GM12878 (cell line): ENCODE measurements around the gene PHACTR1. TPM values are rescaled to one million over a fixed set of nuclear protein-coding genes. Genes with fewer than 3 reads are reported as not detected.

Experiments used
- ATAC-seq: fragments of 200-7000 bp; cut with Tn5 transposase; 3 replicates; pipeline ENCODE4 v1.9.1; 2020; ENCODE audit warnings: mild to moderate bottlenecking, moderate library complexity
- BruUV-seq: library from RNA; stranded (reverse); fragments of 400-500 nt; replicated peaks from 2 replicates; lab custom pipeline; 2021; lab: Mats Ljungman, UMichigan
- CTCF ChIA-PET: fragments of 300-600 bp; sonication (Branson Sonifier 250); formaldehyde crosslinking; extraction: SDS; loops from one replicate; lab custom pipeline; 2021; ENCODE audit warnings: inconsistent platforms; lab: Yijun Ruan, JAX
- POLR2A ChIA-PET: fragments of 350-600 bp; formaldehyde crosslinking; extraction: SDS; loops from one replicate; lab custom pipeline; 2021; ENCODE audit warnings: inconsistent platforms; lab: Charles Lee
- RAD21 ChIA-PET: fragments of 300-600 bp; sonication (Branson Sonifier 250); formaldehyde crosslinking; loops from one replicate; lab custom pipeline; 2023; ENCODE audit warnings: antibody characterized with exemption; ENCODE audit not compliant: unreplicated experiment; lab: Charles Lee
- SMC1A ChIA-PET: fragments of 300-600 bp; sonication (Branson Sonifier 250); formaldehyde crosslinking; loops from one replicate; lab custom pipeline; 2023; ENCODE audit not compliant: unreplicated experiment, uncharacterized antibody; lab: Charles Lee
- DNase-seq: peaks from one replicate; pipeline ENCODE4 v3.0.0-alpha.2; 2011; ENCODE audit warnings: low read depth, low spot score
- FAIRE-seq: peaks from 3 replicates; lab custom pipeline; 2011; peaks lifted over from hg19 to GRCh38; lab: Jason Lieb, UNC
- H2AFZ ChIP-seq: 2 replicates; pipeline ENCODE4 v1.6.0; 2011; ENCODE audit warnings: low read depth, low read length, control low read depth; ENCODE audit not compliant: control insufficient read depth
- H3K27ac ChIP-seq: 2 replicates; pipeline ENCODE4 v1.5.1; 2011; ENCODE audit warnings: control low read depth; ENCODE audit not compliant: control insufficient read depth, insufficient read depth
- H3K27me3 ChIP-seq, 2 experiments: replicated peaks in 1 of 2; 2 replicates each; pipeline versions ENCODE4 v1.6.0 to v1.6.1; 2011; ENCODE audit warnings: low read length in 1 of 2; ENCODE audit not compliant: control insufficient read depth in 2 of 2, insufficient read depth in 2 of 2
- H3K36me3 ChIP-seq, 2 experiments: 2 replicates each; pipeline ENCODE4 v1.5.1; 2011; ENCODE audit warnings: low read length in 1 of 2; ENCODE audit not compliant: control insufficient read depth in 2 of 2, insufficient read depth in 2 of 2
- H3K4me1 ChIP-seq: 2 replicates; pipeline ENCODE4 v1.6.1; 2011; ENCODE audit warnings: mild to moderate bottlenecking, low read length, moderate library complexity, mixed read lengths; ENCODE audit not compliant: control insufficient read depth, insufficient read depth
- H3K4me2 ChIP-seq: 2 replicates; pipeline ENCODE4 v1.6.0; 2011; ENCODE audit warnings: control low read depth; ENCODE audit not compliant: control insufficient read depth, insufficient read depth
- H3K4me3 ChIP-seq: fragments of 200-600 bp; sonication (generic); 2 replicates; pipeline ENCODE4 v1.5.1; 2016
- H3K79me2 ChIP-seq: 2 replicates; pipeline ENCODE4 v1.6.0; 2011; ENCODE audit warnings: low read length; ENCODE audit not compliant: control insufficient read depth, insufficient read depth
- H3K9ac ChIP-seq: 2 replicates; pipeline ENCODE4 v1.8.0; 2011; ENCODE audit warnings: low read length, control low read depth, mixed read lengths; ENCODE audit not compliant: control insufficient read depth, insufficient read depth
- H3K9me3 ChIP-seq: replicated peaks from 3 replicates; pipeline ENCODE4 v1.5.1; 2011; ENCODE audit warnings: mild to moderate bottlenecking, low read length; ENCODE audit not compliant: control insufficient read depth, insufficient read depth
- H4K20me1 ChIP-seq: 2 replicates; pipeline ENCODE4 v1.6.0; 2011; ENCODE audit not compliant: control insufficient read depth, insufficient read depth
- MLLT1 ChIP-seq: fragments of 450-650 bp; IDR thresholded peaks from 2 replicates; pipeline ENCODE4 v1.6.1; 2016; ENCODE audit warnings: mild to moderate bottlenecking
- NR2F1 ChIP-seq: fragments of 450-650 bp; conservative IDR thresholded peaks from 2 replicates; pipeline ENCODE4 v1.6.1; 2017; ENCODE audit warnings: mild to moderate bottlenecking
- PAX5 ChIP-seq: IDR thresholded peaks from 2 replicates; pipeline ENCODE4 v1.6.1; 2011; ENCODE audit warnings: low read depth, low read length, borderline replicate concordance
- PAX8 ChIP-seq: fragments of 450-650 bp; IDR thresholded peaks from 2 replicates; pipeline ENCODE4 v1.6.1; 2017; ENCODE audit warnings: mild to moderate bottlenecking, moderate library complexity
- SP1 ChIP-seq: IDR thresholded peaks from one replicate; pipeline ENCODE4 v1.6.1; 2011; ENCODE audit warnings: low read depth, low read length
- TBL1XR1 ChIP-seq: IDR thresholded peaks from 2 replicates; pipeline ENCODE4 v1.6.1; 2012; ENCODE audit warnings: low read depth, low read length, improper control_type of control experiment
- ZNF687 ChIP-seq: fragments of 450-650 bp; IDR thresholded peaks from 2 replicates; pipeline ENCODE4 v1.6.1; 2017; ENCODE audit warnings: mild to moderate bottlenecking, moderate library complexity
- ZSCAN29 ChIP-seq: fragments of 450-650 bp; IDR thresholded peaks from 2 replicates; pipeline ENCODE4 v1.6.1; 2017; ENCODE audit warnings: mild to moderate bottlenecking, moderate library complexity
- WGBS: methylation state at CpG from one replicate; pipeline ENCODE4 v1.1.6; 2016; ENCODE audit warnings: low lambda C conversion rate; ENCODE audit not compliant: insufficient replicate concordance, insufficient coverage; ENCODE audit errors: missing lambda C conversion rate; 5-methylcytosine and 5-hydroxymethylcytosine counted together
- in situ Hi-C: fragments of 300-500 bp; cut with MboI; formaldehyde crosslinking; loops from 9 replicates; pipeline ENCODE4 v1.14.3; 2018; ENCODE audit warnings: mixed read lengths
- intact Hi-C: fragments of 100-400 bp; cut with micrococcal nuclease; formaldehyde crosslinking; loops from one replicate; pipeline ENCODE4 v1.14.2; 2022; ENCODE audit not compliant: unreplicated experiment
- polyA plus RNA-seq, 11 experiments: library from polyadenylated mRNA; depleted of rRNA in 4 of 11; unstranded in 6 of 11; stranded (reverse) in 5 of 11; fragments of >200 nt; fragmentation: Nextera tagmentation in 4 of 11; fragmentation: Illumina TruSeq in 1 of 11; extraction: Ambion mirVana in 4 of 11; extraction: Trizol in 1 of 11; gene quantifications; 1 replicate in 1 of 11; 2 replicates in 10 of 11; pipeline versions ENCODE4 v1.2.1 to v1.2.3, GENCODE V29; 2011 to 2016; ENCODE audit warnings: inconsistent platforms in 2 of 11, missing spikeins in 2 of 11, low read depth in 1 of 11
- total RNA-seq, 4 experiments: library from RNA; depleted of rRNA in 3 of 4; stranded (reverse); fragments of >200 nt in 3 of 4; fragmentation: Illumina TruSeq in 1 of 4; extraction: Trizol in 1 of 4; gene quantifications; 2 replicates each; pipeline versions ENCODE4 v1.2.1 to v1.2.3, GENCODE V29; 2013 to 2021
- TF ChIP-seq, protein P1 (sequence below): fragments of 450-650 bp; IDR thresholded peaks from 2 replicates; pipeline ENCODE4 v1.6.1; 2016; ENCODE audit warnings: mild to moderate bottlenecking, moderate library complexity, borderline replicate concordance

Gene PHACTR1
- total and polyA plus RNA-seq, 10 of the 15 experiments (the other 5 are each of a cell fraction or from before 2014, with no cell fraction given) = 34.2 to 94.6 (median 62.3) TPM

DNA sequence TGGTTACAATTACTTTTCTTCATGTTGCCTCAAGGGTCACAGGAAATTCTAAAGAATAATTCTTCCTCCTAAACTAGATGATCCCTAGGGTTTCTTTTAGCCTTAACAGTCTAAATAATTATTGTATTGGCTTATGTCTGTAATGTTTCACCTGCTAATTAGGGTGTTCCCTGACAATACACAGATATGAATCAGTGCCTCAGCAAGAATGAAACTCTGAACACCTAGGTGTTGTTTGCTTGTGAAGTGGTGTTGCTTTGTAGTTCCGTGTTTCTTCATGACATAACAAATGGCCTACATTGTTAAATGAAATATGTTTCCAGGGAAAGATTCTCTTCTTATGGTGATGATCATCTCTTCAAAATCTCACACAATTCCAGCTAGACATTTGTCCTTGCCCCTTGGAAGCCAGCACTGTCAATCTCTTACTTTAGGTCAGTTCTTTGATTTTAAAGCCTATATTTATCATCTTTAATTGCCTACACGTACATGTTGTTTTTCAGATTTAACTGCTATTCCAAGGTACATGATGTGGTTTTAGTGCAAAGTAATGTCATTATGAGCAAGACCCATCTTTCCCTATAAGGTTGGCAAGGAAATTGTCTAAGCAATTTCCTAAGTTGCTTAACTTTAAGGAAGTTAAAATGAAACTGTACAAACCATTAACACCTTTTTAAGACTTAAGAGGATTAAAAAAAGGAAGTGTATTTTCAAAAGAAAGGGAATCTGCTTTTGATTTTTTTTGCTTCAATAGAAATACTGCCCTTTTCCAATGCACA is 499.9 kb downstream of the PHACTR1 start (continued):
- no peak for TF ChIP-seq PAX8

GRCh38 chr6:13217206-13217905 is 500.8 kb downstream of the PHACTR1 start:
- SMC1A ChIA-PET = interaction anchor here (0.5 to 3.2 kb wide), 10 partner anchors 12 to 594 kb away, joined by 3 to 21 read pairs (median 4); no protein-coding TSS in a partner anchor
- Histone ChIP-seq H3K4me1 (0 out of 2 replicates have a peak, but pooled peaks cover 4% of the 10 kb centered on the region), H2AFZ (no peak overlapping the region), H3K4me3 (no peak overlapping the region), H3K27ac (no peak overlapping the region), H3K9ac (no peak overlapping the region), H3K9me3 (no peaks in the 10 kb centered on the region), H3K27me3 (no peaks in the 10 kb centered on the region; a peak in 1 of 4 replicates), H3K36me3 (no peaks in the 10 kb centered on the region), H3K79me2 (no peaks in the 10 kb centered on the region), H3K4me2 (peak overlapping the region; percentile 10; the same call in 1 of the 2 replicates), H4K20me1 (no peaks in the 10 kb centered on the region)
- RAD21 ChIA-PET = interaction anchor here (1.0 to 1.6 kb wide), 6 partner anchors 12 to 112 kb away, joined by 3 to 9 read pairs (median 4); partner anchors contain the start of gene TBC1D7
- CTCF ChIA-PET = interaction anchor here (0.6 to 1.1 kb wide), 7 partner anchors 10 to 115 kb away, joined by 3 to 6 read pairs (median 3); no protein-coding TSS in a partner anchor
- intact Hi-C loops (no loop called here), in situ Hi-C loops (no loop called here)
- POLR2A ChIA-PET = interaction anchor here (1.0 kb wide), 1 partner anchor 86 kb away, joined by 3 read pairs; no protein-coding TSS in a partner anchor
- DNase-seq (no peak), FAIRE-seq (peak; percentile 52), ATAC-seq (peak; percentile 84)
- BruUV-seq = no TSS peak
- 1% methylated on average over 4 of the region's 4 CpGs for WGBS
- TF ChIP-seq, protein P1, sequence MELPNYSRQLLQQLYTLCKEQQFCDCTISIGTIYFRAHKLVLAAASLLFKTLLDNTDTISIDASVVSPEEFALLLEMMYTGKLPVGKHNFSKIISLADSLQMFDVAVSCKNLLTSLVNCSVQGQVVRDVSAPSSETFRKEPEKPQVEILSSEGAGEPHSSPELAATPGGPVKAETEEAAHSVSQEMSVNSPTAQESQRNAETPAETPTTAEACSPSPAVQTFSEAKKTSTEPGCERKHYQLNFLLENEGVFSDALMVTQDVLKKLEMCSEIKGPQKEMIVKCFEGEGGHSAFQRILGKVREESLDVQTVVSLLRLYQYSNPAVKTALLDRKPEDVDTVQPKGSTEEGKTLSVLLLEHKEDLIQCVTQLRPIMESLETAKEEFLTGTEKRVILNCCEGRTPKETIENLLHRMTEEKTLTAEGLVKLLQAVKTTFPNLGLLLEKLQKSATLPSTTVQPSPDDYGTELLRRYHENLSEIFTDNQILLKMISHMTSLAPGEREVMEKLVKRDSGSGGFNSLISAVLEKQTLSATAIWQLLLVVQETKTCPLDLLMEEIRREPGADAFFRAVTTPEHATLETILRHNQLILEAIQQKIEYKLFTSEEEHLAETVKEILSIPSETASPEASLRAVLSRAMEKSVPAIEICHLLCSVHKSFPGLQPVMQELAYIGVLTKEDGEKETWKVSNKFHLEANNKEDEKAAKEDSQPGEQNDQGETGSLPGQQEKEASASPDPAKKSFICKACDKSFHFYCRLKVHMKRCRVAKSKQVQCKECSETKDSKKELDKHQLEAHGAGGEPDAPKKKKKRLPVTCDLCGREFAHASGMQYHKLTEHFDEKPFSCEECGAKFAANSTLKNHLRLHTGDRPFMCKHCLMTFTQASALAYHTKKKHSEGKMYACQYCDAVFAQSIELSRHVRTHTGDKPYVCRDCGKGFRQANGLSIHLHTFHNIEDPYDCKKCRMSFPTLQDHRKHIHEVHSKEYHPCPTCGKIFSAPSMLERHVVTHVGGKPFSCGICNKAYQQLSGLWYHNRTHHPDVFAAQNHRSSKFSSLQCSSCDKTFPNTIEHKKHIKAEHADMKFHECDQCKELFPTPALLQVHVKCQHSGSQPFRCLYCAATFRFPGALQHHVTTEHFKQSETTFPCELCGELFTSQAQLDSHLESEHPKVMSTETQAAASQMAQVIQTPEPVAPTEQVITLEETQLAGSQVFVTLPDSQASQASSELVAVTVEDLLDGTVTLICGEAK = peak; percentile 26; the same call in 1 of the 2 replicates
- TF ChIP-seq TBL1XR1 (no peak), MLLT1 (no peak), ZNF687 (no peak), PAX5 (peak; percentile 79), ZSCAN29 (no peak), NR2F1 (no peak), SP1 (no peak)
